Activated T-helper 2 cell treated with anti-CD3 and anti-CD28 coated beads, Interferon-gamma antibody, Interleukin-2, Interleukin-4, amounts not matched to agents 10 μg/mL and 5 μg/mL and 100 μg/mL, durations not matched to agents 14 hours and 24 hours and 36 hours (primary cell): ENCODE data around the gene ZBTB42. TPM values are rescaled to one million over a fixed set of nuclear protein-coding genes. Genes with fewer than 3 reads are reported as not detected.

ENCODE experiments used
- DNase-seq: peaks from one replicate; pipeline ENCODE4 v3.0.0; 2021; ENCODE audit warnings: low spot score
- H3K27ac Mint-ChIP-seq: one replicate; pipeline ENCODE4 v1.8.0; 2021; ENCODE audit warnings: mixed read lengths
- H3K27me3 Mint-ChIP-seq: one replicate; pipeline ENCODE4 v1.8.0; 2021; ENCODE audit warnings: low read depth, mixed read lengths
- H3K36me3 Mint-ChIP-seq: one replicate; pipeline ENCODE4 v1.8.0; 2021; ENCODE audit warnings: low read depth, mixed read lengths
- H3K4me1 Mint-ChIP-seq: one replicate; pipeline ENCODE4 v1.8.0; 2021; ENCODE audit warnings: low read depth, mixed read lengths
- H3K4me3 Mint-ChIP-seq: one replicate; pipeline ENCODE4 v1.8.0; 2021; ENCODE audit warnings: low read depth, mild to moderate bottlenecking, moderate library complexity, mixed read lengths
- H3K9me3 Mint-ChIP-seq: one replicate; pipeline ENCODE4 v1.8.0; 2021; ENCODE audit warnings: mixed read lengths
- intact Hi-C: fragments of 100-400 bp; cut with micrococcal nuclease; formaldehyde crosslinking; loops from one replicate; pipeline ENCODE4 v1.15.1; 2023
- total RNA-seq: library from RNA; stranded (reverse); gene quantifications from 2 replicates; pipeline ENCODE4 v1.2.3, GENCODE V29; 2022

ZBTB42 gene
- total RNA-seq, 1 donor from 2014 or later: 5.4 TPM

DNA sequence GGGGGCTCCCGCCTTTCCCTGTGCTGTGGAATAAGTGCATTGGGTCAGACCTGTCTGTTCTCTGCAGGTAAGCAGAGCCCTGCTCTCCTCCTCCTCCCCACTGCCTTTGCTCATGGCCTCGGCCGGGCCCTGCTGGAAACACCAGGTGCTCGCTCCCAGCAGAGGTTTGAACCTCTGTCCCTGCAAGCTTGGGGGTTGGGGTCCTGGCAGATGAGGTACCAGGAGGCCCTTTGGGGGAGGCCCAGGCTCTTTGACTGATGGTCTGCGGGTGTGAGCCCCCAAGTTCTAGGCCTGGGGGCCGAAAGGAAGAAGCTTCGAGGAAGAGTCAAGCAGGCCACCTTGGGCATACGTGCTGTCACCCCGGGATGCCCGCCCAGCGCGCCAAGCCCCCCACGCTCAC lies 42.1 kb downstream of the ZBTB42 start:
- DNase-seq: no peak
- H3K27ac Mint-ChIP-seq: no peak overlapping the region
- no peaks in the 10 kb centered on the region for H3K4me1 Mint-ChIP-seq
- no peaks in the 10 kb centered on the region for H3K36me3 Mint-ChIP-seq
- H3K9me3 Mint-ChIP-seq: no peaks in the 10 kb centered on the region
- intact Hi-C loops: no loop called here
- H3K4me3 Mint-ChIP-seq: no peak overlapping the region
- peaks cover 59% of the 10 kb centered on the region for H3K27me3 Mint-ChIP-seq

DNA sequence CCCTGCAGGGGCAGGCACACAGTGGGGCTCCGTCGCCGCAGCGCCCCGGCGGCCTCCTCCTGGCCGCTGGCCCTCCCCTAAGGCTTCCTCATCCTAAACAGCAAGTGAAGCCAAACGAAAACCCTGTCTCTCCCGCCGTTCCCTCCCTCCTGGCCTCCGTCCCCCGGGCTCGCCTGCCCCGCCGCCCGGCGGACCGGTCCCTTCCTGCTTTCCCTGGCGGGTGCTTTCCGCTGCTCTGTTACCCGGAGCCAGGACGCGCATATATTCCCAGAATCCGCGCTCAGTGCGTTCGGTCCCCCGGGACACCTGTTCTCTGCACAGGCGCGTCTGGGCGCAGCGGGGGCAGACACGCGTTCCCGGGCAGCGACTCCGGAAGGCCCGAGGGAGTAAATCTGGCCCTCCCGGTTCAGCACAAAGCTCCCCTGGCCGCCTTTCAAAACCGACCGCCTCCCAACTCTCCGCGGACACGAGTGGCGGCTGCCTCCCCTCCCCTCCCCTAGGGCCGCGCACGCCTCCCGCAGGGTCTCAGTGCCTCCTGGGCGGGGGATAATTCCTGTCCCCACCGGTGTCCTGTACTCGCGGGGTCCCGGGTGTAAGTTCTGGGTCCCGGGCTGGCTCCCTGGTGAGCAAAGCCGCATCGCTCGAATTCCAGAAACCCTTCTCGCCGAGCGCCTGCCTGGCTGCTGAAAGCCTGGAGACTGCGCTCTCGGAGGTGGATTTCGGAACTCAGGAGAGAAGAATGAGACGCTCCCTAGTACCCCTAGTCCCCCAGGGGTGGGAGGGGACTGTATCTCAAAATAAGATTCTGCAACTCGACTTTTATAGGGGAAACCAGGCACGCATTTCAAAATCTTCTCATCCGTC lies 42.8 kb downstream of the ZBTB42 start:
- H3K36me3 Mint-ChIP-seq: no peaks in the 10 kb centered on the region
- no peak for DNase-seq
- H3K27me3 Mint-ChIP-seq: peaks cover 58% of the 10 kb centered on the region
- H3K4me3 Mint-ChIP-seq: no peak overlapping the region
- no peaks in the 10 kb centered on the region for H3K9me3 Mint-ChIP-seq
- no peak overlapping the region for H3K27ac Mint-ChIP-seq
- intact Hi-C loops: no loop called here
- H3K4me1 Mint-ChIP-seq: no peaks in the 10 kb centered on the region

DNA sequence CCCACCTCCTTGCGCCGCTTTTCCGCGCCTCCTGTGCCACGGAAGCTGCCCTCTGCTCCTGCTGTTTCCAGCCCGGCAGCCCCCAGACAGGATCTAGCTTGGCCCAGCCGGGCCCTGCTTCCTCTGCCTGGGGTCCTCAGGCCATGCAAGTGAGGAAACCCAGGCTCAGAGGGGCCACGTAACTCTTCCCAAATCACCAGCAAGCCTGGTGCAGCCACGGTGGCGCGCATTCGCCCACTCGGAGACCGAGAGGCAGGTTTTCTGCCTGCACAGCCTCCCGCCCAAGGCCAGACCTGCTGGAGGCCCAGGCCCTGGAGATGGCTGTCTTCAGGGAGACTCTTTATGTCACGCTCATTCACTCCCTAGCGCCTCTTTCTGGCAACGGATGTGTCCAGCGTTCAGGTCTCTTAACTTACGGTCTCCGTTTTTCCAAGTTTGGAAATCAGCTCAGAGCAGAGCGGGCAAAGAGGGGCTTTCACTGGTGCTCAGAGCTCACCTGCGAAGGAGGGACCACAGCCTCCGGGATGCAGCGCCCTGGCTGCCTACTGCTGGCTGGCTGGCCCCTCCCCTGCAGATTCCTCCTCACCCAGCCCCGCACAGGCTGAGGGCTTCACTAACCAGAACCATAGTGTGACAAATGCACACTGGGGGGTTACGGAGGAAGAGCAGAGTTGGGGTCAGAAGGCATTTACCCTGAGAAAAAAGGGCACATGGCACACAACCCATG lies 43.6 kb downstream of the ZBTB42 start:
- no peak for DNase-seq
- peaks cover 54% of the 10 kb centered on the region for H3K27me3 Mint-ChIP-seq
- no peaks in the 10 kb centered on the region for H3K36me3 Mint-ChIP-seq
- no peaks in the 10 kb centered on the region for H3K9me3 Mint-ChIP-seq
- intact Hi-C loops: no loop called here
- no peaks in the 10 kb centered on the region for H3K4me1 Mint-ChIP-seq
- no peak overlapping the region for H3K27ac Mint-ChIP-seq
- no peak overlapping the region for H3K4me3 Mint-ChIP-seq

DNA sequence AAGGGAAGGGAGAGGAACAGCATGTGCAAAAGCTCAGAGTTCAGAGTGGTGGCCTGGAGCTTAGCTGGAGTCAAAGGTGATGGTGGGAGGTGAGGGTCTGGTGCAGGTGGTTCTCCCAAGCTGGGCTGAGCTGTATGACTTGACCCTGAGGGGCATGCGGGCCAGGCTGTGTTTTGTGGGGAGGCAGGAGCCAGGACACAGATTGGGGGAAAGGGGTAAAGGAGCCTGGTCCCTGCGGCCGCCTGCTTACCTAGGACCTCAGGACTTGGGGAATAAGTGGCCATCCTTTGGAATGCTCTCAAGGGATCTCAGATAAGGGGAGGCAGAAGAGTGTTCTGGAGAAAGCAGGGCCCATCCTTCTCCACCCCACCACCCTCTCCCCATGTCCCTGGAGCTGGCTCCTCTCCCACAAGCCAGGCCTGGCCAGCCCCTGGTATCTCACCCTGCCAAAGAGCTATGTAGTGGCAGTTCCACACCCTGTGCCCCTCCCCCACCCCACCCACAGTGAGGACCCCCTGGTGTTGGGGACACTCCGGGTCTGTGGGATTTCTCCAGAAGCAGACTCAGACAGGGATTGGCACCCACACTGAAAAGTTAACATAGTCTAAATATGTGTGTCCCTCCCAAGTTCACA lies 44.2 kb downstream of the ZBTB42 start:
- Mint-ChIP-seq H3K4me1 (no peaks in the 10 kb centered on the region), H3K9me3 (no peaks in the 10 kb centered on the region), H3K27ac (no peak overlapping the region), H3K27me3 (peaks cover 53% of the 10 kb centered on the region), H3K4me3 (no peak overlapping the region), H3K36me3 (no peaks in the 10 kb centered on the region)
- intact Hi-C loops: no loop called here
- DNase-seq: no peak

DNA sequence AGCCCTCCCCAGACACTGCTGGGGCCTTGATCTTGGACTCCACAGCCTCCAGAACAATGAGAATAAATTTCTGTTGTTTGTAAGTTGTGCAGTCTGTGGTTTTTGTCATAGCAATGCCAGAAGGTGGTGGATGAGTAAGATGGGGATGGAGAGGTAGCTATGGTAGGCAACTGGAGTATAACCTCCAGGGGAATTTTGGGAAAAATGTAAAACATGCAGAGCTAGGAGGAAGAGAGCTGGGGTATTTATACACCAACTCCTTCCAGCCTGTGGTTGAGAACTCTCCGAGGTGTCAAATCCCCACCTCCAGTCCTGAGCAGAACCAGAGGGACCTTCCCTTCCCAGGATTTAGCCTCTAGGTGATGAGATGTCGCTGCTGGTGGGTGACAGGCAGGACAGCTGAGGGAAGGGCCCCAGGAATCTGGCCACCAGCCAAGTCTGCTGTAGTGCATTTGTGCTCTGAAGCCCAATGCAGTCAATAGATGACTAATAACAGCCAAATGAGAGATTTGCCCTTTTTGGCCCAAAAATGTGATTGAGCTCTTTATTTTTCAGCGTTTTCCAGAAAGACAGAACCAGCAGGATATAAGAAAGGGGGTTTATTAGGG lies 45.0 kb downstream of the ZBTB42 start:
- Mint-ChIP-seq H3K27me3 (peaks cover 51% of the 10 kb centered on the region), H3K4me3 (no peak overlapping the region), H3K36me3 (no peaks in the 10 kb centered on the region), H3K9me3 (no peaks in the 10 kb centered on the region), H3K4me1 (no peaks in the 10 kb centered on the region), H3K27ac (no peak overlapping the region)
- intact Hi-C loops: no loop called here
- no peak for DNase-seq

DNA sequence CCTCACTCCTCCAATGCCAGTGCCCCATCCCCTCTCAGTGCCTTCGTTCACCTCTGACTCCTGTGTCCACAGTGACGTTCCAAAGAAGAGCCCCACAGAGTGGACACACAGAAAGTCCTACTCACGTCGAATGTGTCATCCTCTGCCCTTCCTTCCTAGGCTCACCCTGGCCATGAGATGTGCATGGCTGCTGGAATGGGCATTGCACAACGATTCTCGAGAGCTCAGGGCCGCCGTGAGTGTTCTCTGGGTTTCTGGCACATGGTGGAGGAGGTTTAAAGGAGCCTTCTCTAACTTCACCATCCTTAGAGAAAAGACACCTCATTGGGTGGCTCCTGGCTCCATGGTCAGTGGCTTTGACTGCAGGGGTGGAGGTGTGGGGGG lies 51.4 kb downstream of the ZBTB42 start:
- Mint-ChIP-seq H3K4me1 (no peaks in the 10 kb centered on the region), H3K27me3 (peaks cover 4% of the 10 kb centered on the region), H3K9me3 (no peaks in the 10 kb centered on the region), H3K36me3 (no peaks in the 10 kb centered on the region), H3K27ac (no peak overlapping the region), H3K4me3 (no peak overlapping the region)
- no peak for DNase-seq
- intact Hi-C loops: no loop called here

Other genes starting within 250 kb of the ZBTB42 start
- gene C14orf180, start 221.3 kb upstream of the ZBTB42 start, total RNA-seq: not detected in 2 replicates
- gene TMEM179, start 196.3 kb upstream of the ZBTB42 start, total RNA-seq: 0.18 and 0.30 TPM in 2 replicates
- gene INF2, start 111.5 kb upstream of the ZBTB42 start, total RNA-seq: 93.7 and 93.8 TPM in 2 replicates
- gene ADSS1, start 76.9 kb upstream of the ZBTB42 start, total RNA-seq: 1.1 and 2.4 TPM in 2 replicates
- gene SIVA1, start 48.0 kb upstream of the ZBTB42 start, total RNA-seq: 96.0 and 104 TPM in 2 replicates
- 145 TPM in 2 replicates for gene AKT1, start 5.4 kb upstream of the ZBTB42 start, total RNA-seq
- gene CEP170B, start 64.2 kb downstream of the ZBTB42 start, total RNA-seq: 8.5 TPM in 2 replicates
- gene PLD4, start 123.8 kb downstream of the ZBTB42 start, total RNA-seq: 0.16 and 0.23 TPM in 2 replicates
- 0.02 and 0.07 TPM in 2 replicates for gene AHNAK2, start 177.3 kb downstream of the ZBTB42 start, total RNA-seq
- 0.94 and 1.4 TPM in 2 replicates for gene CLBA1, start 184.7 kb downstream of the ZBTB42 start, total RNA-seq
- gene CDCA4, start 220.0 kb downstream of the ZBTB42 start, total RNA-seq: 47.7 and 49.6 TPM in 2 replicates